AG04449 (cell line): ENCODE results near the gene NTNG2.
A peak's percentile ranks its signal among the peaks of the same experiment; 100 is the strongest.

Source experiments
- CTCF ChIA-PET: fragments of 350-600 bp; formaldehyde crosslinking; extraction: SDS; loops from one replicate; lab custom pipeline; 2021; ENCODE audit warnings: antibody characterized with exemption; lab: Yijun Ruan, JAX
- POLR2A ChIA-PET: fragments of 400-600, 350-600 bp; formaldehyde crosslinking; extraction: SDS; loops from one replicate; lab custom pipeline; 2020; ENCODE audit warnings: antibody characterized with exemption, inconsistent platforms; lab: Yijun Ruan, JAX
- DNase-seq: peaks from one replicate; pipeline ENCODE4 v3.0.0-alpha.2; 2010; ENCODE audit warnings: low read depth, low spot score
- H3K4me3 ChIP-seq: 2 replicates; pipeline ENCODE4 v1.5.1; 2011; ENCODE audit warnings: low read depth, mild to moderate bottlenecking, control low read depth, low read length
- CTCF ChIP-seq: IDR thresholded peaks from one replicate; pipeline ENCODE4 v1.5.1; 2011; ENCODE audit warnings: mild to moderate bottlenecking, moderate library complexity, low read length, control low read depth, inconsistent platforms; ENCODE audit not compliant: insufficient read depth; ENCODE audit errors: missing control alignments

Gene NTNG2

GRCh38 chr9:132288361-132288760 lies 126.5 kb downstream of the NTNG2 start:
- ChIA-PET CTCF (no interaction called here), POLR2A (no interaction called here)
- DNase-seq = peak; percentile 47
- TF ChIP-seq CTCF = no peak
- H3K4me3 ChIP-seq = no peak overlapping the region

- TF ChIP-seq CTCF = no peak
- POLR2A ChIA-PET = no interaction called here
- no peak overlapping the region for H3K4me3 ChIP-seq
- CTCF ChIA-PET = interaction anchor here (0.8 to 1.9 kb wide), 3 partner anchors 14 to 30 kb away, joined by 3 to 12 read pairs (median 5); no protein-coding TSS in a partner anchor
- no peak for DNase-seq
These were observed 127.1 kb downstream of the NTNG2 start for GRCh38 chr9:132288966-132289365.

GRCh38 chr9:132293145-132293721 lies 131.4 kb downstream of the NTNG2 start:
- ChIA-PET CTCF (no interaction called here), POLR2A (no interaction called here)
- DNase-seq = no peak
- no peak for TF ChIP-seq CTCF
- H3K4me3 ChIP-seq = no peak overlapping the region
